Kidney (tissue), 14 donors: ENCODE measurements around the gene NR1H2. TPM values are rescaled to one million over a fixed set of nuclear protein-coding genes. Genes with fewer than 3 reads are reported as not detected.

Experiments
- DNase-seq, 5 donors: peaks; one replicate each; pipeline ENCODE4 v3.0.0-alpha.2; 2013 to 2020
- FAIRE-seq: peaks from 2 replicates; lab custom pipeline; 2012; peaks lifted over from hg19 to GRCh38; lab: Jason Lieb, UNC
- H3K27ac ChIP-seq, 2 donors: one replicate each; pipeline ENCODE4 v1.7.0; 2013; ENCODE audit warnings: low read depth in 2 of 2, low read length in 2 of 2, inconsistent platforms in 1 of 2
- H3K27me3 ChIP-seq: one replicate; pipeline ENCODE4 v1.7.1; 2013; ENCODE audit warnings: low read length, inconsistent platforms; ENCODE audit not compliant: control insufficient read depth, insufficient read depth
- H3K36me3 ChIP-seq, 3 donors: one replicate each; pipeline versions ENCODE4 v1.7.0 to v1.7.1; 2013; ENCODE audit warnings: low read length in 3 of 3, control low read depth in 1 of 3, inconsistent platforms in 1 of 3; ENCODE audit not compliant: insufficient read depth in 3 of 3, control insufficient read depth in 2 of 3
- H3K4me1 ChIP-seq, 3 donors: one replicate each; pipeline versions ENCODE4 v1.7.0 to v1.7.1; 2013; ENCODE audit warnings: low read length in 3 of 3, inconsistent platforms in 1 of 3, low read depth in 1 of 3; ENCODE audit not compliant: control insufficient read depth in 2 of 3, insufficient read depth in 2 of 3
- H3K4me3 ChIP-seq, 3 donors: one replicate each; pipeline versions ENCODE4 v1.7.0 to v1.8.1; 2013; ENCODE audit warnings: low read length in 3 of 3, control low read depth in 1 of 3, inconsistent platforms in 1 of 3
- H3K9ac ChIP-seq, 3 donors: one replicate each; pipeline versions ENCODE4 v1.7.0 to v1.7.1; 2013; ENCODE audit warnings: low read length in 3 of 3, control low read depth in 1 of 3, inconsistent platforms in 1 of 3
- H3K9me3 ChIP-seq, 3 donors: one replicate each; pipeline versions ENCODE4 v1.7.0 to v1.7.1; 2013; ENCODE audit warnings: low read length in 3 of 3, control low read depth in 1 of 3, inconsistent platforms in 1 of 3; ENCODE audit not compliant: control insufficient read depth in 2 of 3, insufficient read depth in 1 of 3
- CTCF ChIP-seq: IDR thresholded peaks from 3 replicates; pipeline ENCODE4 v1.5.1; 2012; ENCODE audit warnings: mild to moderate bottlenecking, moderate library complexity, borderline replicate concordance; ENCODE audit not compliant: insufficient read depth; ENCODE audit errors: extremely low read depth
- intact Hi-C: fragments of 100-400 bp; cut with DNase I; formaldehyde crosslinking; loops from one replicate; pipeline ENCODE4 v1.11.1; 2022
- polyA plus RNA-seq: library from polyadenylated mRNA; stranded (reverse); fragments of 350-450 nt; fragmentation: Illumina TruSeq; extraction: RNeasy Lipid Tissue Mini Kit (QIAGEN cat#74804); gene quantifications from one replicate; pipeline ENCODE4 v1.2.3, GENCODE V29; 2014; ENCODE audit warnings: low read depth, low replicate concordance; ENCODE audit not compliant: insufficient read depth
- total RNA-seq: library from RNA; stranded (reverse); fragmentation: NEBNext Ultra II Directional; extraction: Animal tissue kit (Norgen Biotek cat#: 25700); gene quantifications from one replicate; pipeline ENCODE4 v1.2.1, GENCODE V29; 2021
- donor health status: control.
- donor health status: control.
- donor health status: control.
- donor health status: control.
- donor health status: control.
- donor health status: DM: yes; HTN: yes; CAD: no.
- donor health status: Normal renal cell carcinoma (clear cell type).

NR1H2 gene
- total and polyA plus RNA-seq, 2 donors from 2014 or later = 59.7 to 80.4 TPM

- Histone ChIP-seq H3K9me3 (no peaks in the 10 kb centered on the region), H3K4me1 (peaks cover 0 to 10% (median 0%) of the 10 kb centered on the region in 3 donors), H3K27ac (peak within 1 kb of the TSS; percentile 83 to 85), H3K9ac (peak within 1 kb of the TSS; percentile 54 to 75 (median 61)), H3K4me3 (peak within 1 kb of the TSS; percentile 77 to 86 (median 85)), H3K27me3 (no peaks in the 10 kb centered on the region), H3K36me3 (peaks cover 0 to 16% (median 15%) of the 10 kb centered on the region in 3 donors)
- peak; percentile 1 for TF ChIP-seq CTCF
- intact Hi-C loops = no loop called here
- DNase-seq = peak; percentile 98 to 99 (median 99)
- no peak for FAIRE-seq
Observed at GRCh38 chr19:50383852-50384684, 7.8 kb downstream of the NR1H2 start, which contains the start of gene POLD1. Gene POLD1 (plus strand): TSS chr19:50384347. CDS start chr19:50398852, 14,505 bp downstream.

DNA sequence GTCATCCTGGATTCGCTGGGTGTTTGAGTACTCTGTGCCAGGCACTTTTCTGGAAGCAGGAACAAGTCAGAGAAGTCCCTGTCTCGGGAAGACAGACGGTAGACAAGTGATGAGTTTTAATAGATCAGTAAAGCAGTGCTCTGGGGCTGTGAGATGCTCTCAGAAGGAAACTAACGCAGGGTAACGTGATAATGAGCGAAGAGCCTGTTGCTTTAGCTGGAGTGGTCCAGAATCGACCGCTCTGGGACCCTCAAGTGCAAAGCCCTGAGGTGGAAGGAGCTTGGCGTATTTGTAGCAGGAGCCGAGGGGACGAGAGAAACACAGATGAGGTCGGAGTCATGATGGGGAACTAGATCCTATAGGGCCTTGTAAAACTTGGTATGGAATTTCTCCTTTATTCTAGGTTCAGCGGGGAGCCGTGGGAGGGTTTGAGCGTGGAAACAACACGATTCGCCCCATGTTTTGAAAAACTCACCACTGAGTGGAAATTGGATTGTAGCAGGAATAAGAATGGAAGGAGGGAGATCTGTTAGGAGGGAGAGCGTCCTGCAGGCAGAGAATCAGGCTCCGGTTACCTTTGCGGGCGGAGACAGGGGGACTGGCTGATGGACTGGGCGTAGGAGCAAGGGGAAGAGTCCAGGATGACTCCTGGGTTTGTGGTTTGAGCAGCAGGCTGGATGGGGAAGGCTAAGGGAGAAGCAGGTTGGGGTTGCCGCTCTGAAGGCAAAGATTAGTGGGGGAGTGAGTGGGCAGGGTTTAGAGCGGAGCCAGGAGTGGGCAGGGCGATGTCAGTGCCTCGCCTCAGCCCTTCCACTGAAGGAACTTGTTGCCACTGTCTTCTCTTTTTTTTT, 8.7 kb downstream of the NR1H2 start:
- no peak for FAIRE-seq
- DNase-seq = peak in 3 of 5 donors; percentile 37 to 58 (median 46)
- H3K4me3 ChIP-seq = peak overlapping the region; percentile 77 to 86 (median 85)

More for the DNA sequence above, 8.7 kb downstream of the NR1H2 start:
- peaks cover 0 to 10% (median 8%) of the 10 kb centered on the region in 3 donors for H3K36me3 ChIP-seq
- peaks cover 0 to 10% (median 0%) of the 10 kb centered on the region in 3 donors for H3K4me1 ChIP-seq
- H3K27me3 ChIP-seq = no peaks in the 10 kb centered on the region
- H3K27ac ChIP-seq = peak overlapping the region; percentile 83 to 85
- intact Hi-C loops = no loop called here
- TF ChIP-seq CTCF = no peak
- peak overlapping the region; percentile 54 to 75 (median 59) for H3K9ac ChIP-seq
- no peaks in the 10 kb centered on the region for H3K9me3 ChIP-seq
